Measurements from ENCODE around the gene SIGLEC5.

SIGLEC5 gene

GRCh38 chr19:51640386-51640785 lies 10.2 kb upstream of the SIGLEC5 start:
- Histone ChIP-seq H3K4me1 (ENCODE audit: control insufficient read depth in 2 of 2, insufficient read depth in 1 of 2, low read depth in 1 of 2, low read length in 2 of 2) (no peaks in the 10 kb centered on the region), H2AFZ (ENCODE audit: low read length) (no peak overlapping the region), H3K4me3 (ENCODE audit: low read length in 2 of 2) (no peak overlapping the region), H3K23ac (ENCODE audit: low read depth, low read length, poor library complexity) (no peak overlapping the region), H3K14ac (ENCODE audit: low read length) (no peak overlapping the region), H2BK15ac (ENCODE audit: low read length) (no peak overlapping the region), H2AK5ac (ENCODE audit: low read depth, low read length) (no peak overlapping the region), H3K9ac (ENCODE audit: low read depth, low read length, poor library complexity) (no peak overlapping the region), H3K18ac (ENCODE audit: low read length) (no peak overlapping the region), H4K8ac (ENCODE audit: low read depth, low read length) (no peak overlapping the region), H3K79me1 (ENCODE audit: low read depth, low read length) (peaks cover 2% of the 10 kb centered on the region), H3K27me3 (ENCODE audit: control insufficient read depth in 3 of 3, insufficient read depth in 3 of 3, low read depth in 1 of 3, low read length in 3 of 3) (peaks cover 0 to 10% (median 0%) of the 10 kb centered on the region in 3 experiments), H2BK5ac (ENCODE audit: low read length) (no peak overlapping the region), H4K91ac (ENCODE audit: low read depth, low read length, poor library complexity) (no peak overlapping the region), H2BK12ac (ENCODE audit: low read length) (no peak overlapping the region), H3K4me2 (ENCODE audit: insufficient read depth, low read length, poor library complexity, severe bottlenecking) (no peak overlapping the region), H3K27ac (replicated peaks; ENCODE audit: low read length) (no peak overlapping the region), H2BK120ac (ENCODE audit: low read depth, low read length) (no peak overlapping the region), H3K36me3 (replicated peaks in 1 of 2; ENCODE audit: control insufficient read depth in 2 of 2, insufficient read depth in 2 of 2, low read length in 2 of 2) (no peaks in the 10 kb centered on the region), H3K4ac (ENCODE audit: low read length) (no peak overlapping the region), H3K9me3 (replicated peaks in 1 of 2; ENCODE audit: control insufficient read depth in 2 of 2, insufficient read depth in 1 of 2, low read depth in 1 of 2, low read length in 2 of 2) (peaks cover 5 to 30% of the 10 kb centered on the region in 2 donors)
- DNase-seq (ENCODE audit: low spot score), result no peak
- no CpG with 5 or more reads among the region's 3 CpGs for WGBS, 2 donors (ENCODE audit: extremely low coverage in 2 of 2, insufficient read length in 2 of 2, insufficient replicate concordance in 1 of 2)

- Histone ChIP-seq H3K27me3 (ENCODE audit: control insufficient read depth in 3 of 3, insufficient read depth in 3 of 3, low read depth in 1 of 3, low read length in 3 of 3) (peaks cover 0 to 5% (median 0%) of the 10 kb centered on the region in 3 experiments), H2BK12ac (ENCODE audit: low read length) (no peak overlapping the region), H2BK5ac (ENCODE audit: low read length) (no peak overlapping the region), H2AK5ac (ENCODE audit: low read depth, low read length) (no peak overlapping the region), H3K36me3 (replicated peaks in 1 of 2; ENCODE audit: control insufficient read depth in 2 of 2, insufficient read depth in 2 of 2, low read length in 2 of 2) (no peaks in the 10 kb centered on the region), H3K4me2 (ENCODE audit: insufficient read depth, low read length, poor library complexity, severe bottlenecking) (no peak overlapping the region), H3K9ac (ENCODE audit: low read depth, low read length, poor library complexity) (no peak overlapping the region), H3K4me3 (ENCODE audit: low read length in 2 of 2) (no peak overlapping the region), H3K14ac (ENCODE audit: low read length) (no peak overlapping the region), H3K4me1 (ENCODE audit: control insufficient read depth in 2 of 2, insufficient read depth in 1 of 2, low read depth in 1 of 2, low read length in 2 of 2) (no peaks in the 10 kb centered on the region), H3K27ac (replicated peaks; ENCODE audit: low read length) (no peak overlapping the region), H4K8ac (ENCODE audit: low read depth, low read length) (no peak overlapping the region), H4K91ac (ENCODE audit: low read depth, low read length, poor library complexity) (no peak overlapping the region), H3K18ac (ENCODE audit: low read length) (no peak overlapping the region), H2BK120ac (ENCODE audit: low read depth, low read length) (no peak overlapping the region), H3K4ac (ENCODE audit: low read length) (no peak overlapping the region), H2BK15ac (ENCODE audit: low read length) (no peak overlapping the region), H3K9me3 (replicated peaks in 1 of 2; ENCODE audit: control insufficient read depth in 2 of 2, insufficient read depth in 1 of 2, low read depth in 1 of 2, low read length in 2 of 2) (peaks cover 5 to 30% of the 10 kb centered on the region in 2 donors), H2AFZ (ENCODE audit: low read length) (no peak overlapping the region), H3K79me1 (ENCODE audit: low read depth, low read length) (peaks cover 2% of the 10 kb centered on the region), H3K23ac (ENCODE audit: low read depth, low read length, poor library complexity) (no peak overlapping the region)
- no peak for DNase-seq (ENCODE audit: low spot score)
- no CpG with 5 or more reads among the region's 4 CpGs for WGBS, 2 donors (ENCODE audit: extremely low coverage in 2 of 2, insufficient read length in 2 of 2, insufficient replicate concordance in 1 of 2)
Observed at GRCh38 chr19:51639916-51640315, 9.7 kb upstream of the SIGLEC5 start.

DNA sequence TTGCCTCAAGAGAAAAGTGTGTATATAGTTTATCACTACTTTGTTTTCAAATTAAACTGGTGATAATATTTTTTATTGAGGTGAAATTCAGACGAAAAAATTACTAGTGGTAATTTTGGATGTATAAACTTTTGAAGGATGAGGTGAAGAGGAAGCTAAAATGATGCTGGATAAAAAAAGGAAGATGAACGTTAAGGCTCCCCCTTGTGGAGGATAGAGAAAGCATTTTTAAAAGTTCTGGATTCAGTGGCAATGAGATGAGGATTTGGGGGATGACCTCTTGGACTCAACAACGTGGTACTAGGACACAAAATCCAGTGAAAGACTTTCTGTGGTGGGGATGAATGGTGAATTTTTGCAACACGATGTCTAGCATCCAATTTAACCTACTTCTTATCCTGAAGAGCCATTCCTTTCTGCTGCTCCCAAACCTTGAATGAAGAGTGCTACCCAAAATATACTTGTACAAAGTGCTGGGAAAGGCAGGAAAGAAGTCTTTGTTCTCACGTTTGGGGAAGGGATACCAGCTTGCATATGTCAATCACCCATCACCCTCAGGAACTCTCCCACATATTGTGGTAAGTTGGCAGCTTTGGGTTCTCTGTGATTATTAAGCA lies 7.3 kb upstream of the SIGLEC5 start:
- no peak overlapping the region for H3K4ac ChIP-seq (ENCODE audit: low read length)

DNA sequence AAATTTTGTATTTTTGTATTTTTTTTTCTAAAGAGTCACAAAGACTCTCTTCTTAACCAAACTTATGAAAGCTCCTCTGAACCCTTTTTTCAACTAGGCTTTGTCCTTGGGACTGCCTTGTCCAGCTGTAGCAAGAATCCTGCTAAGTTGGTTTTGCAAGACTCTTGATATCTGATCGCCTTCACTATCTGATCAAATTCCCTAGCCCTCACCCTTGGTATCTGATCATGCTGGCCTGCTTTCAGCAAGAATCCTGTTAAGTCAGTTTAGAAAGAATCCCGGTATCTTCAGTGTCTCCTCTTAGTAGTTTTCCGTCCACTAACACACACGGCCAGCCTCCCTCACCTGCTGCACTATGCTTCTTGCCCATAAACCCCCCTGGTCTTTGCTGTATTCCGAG lies 1.9 kb upstream of the SIGLEC5 start:
- Histone ChIP-seq H3K27me3 (ENCODE audit: control insufficient read depth in 3 of 3, insufficient read depth in 3 of 3, low read depth in 1 of 3, low read length in 3 of 3) (peaks cover 0 to 21% (median 2%) of the 10 kb centered on the region in 3 experiments), H3K79me1 (ENCODE audit: low read depth, low read length) (no peaks in the 10 kb centered on the region), H3K4ac (ENCODE audit: low read length) (no peak overlapping the region), H2BK5ac (ENCODE audit: low read length) (no peak overlapping the region), H3K4me3 (ENCODE audit: low read length in 2 of 2) (no peak overlapping the region), H3K36me3 (replicated peaks in 1 of 2; ENCODE audit: control insufficient read depth in 2 of 2, insufficient read depth in 2 of 2, low read length in 2 of 2) (no peaks in the 10 kb centered on the region), H3K9me3 (replicated peaks in 1 of 2; ENCODE audit: control insufficient read depth in 2 of 2, insufficient read depth in 1 of 2, low read depth in 1 of 2, low read length in 2 of 2) (peaks cover 3 to 30% of the 10 kb centered on the region in 2 donors), H2BK12ac (ENCODE audit: low read length) (no peak overlapping the region), H4K8ac (ENCODE audit: low read depth, low read length) (no peak overlapping the region), H2BK15ac (ENCODE audit: low read length) (no peak overlapping the region), H3K27ac (replicated peaks; ENCODE audit: low read length) (no peak overlapping the region), H3K14ac (ENCODE audit: low read length) (no peak overlapping the region), H3K9ac (ENCODE audit: low read depth, low read length, poor library complexity) (no peak overlapping the region), H2AFZ (ENCODE audit: low read length) (no peak overlapping the region), H3K18ac (ENCODE audit: low read length) (no peak overlapping the region), H2AK5ac (ENCODE audit: low read depth, low read length) (no peak overlapping the region), H3K4me2 (ENCODE audit: insufficient read depth, low read length, poor library complexity, severe bottlenecking) (no peak overlapping the region), H3K23ac (ENCODE audit: low read depth, low read length, poor library complexity) (no peak overlapping the region), H2BK120ac (ENCODE audit: low read depth, low read length) (no peak overlapping the region), H4K91ac (ENCODE audit: low read depth, low read length, poor library complexity) (no peak overlapping the region), H3K4me1 (ENCODE audit: control insufficient read depth in 2 of 2, insufficient read depth in 1 of 2, low read depth in 1 of 2, low read length in 2 of 2) (no peaks in the 10 kb centered on the region)
- DNase-seq (ENCODE audit: low spot score), result no peak
- no CpG with 5 or more reads among the region's 5 CpGs for WGBS, 2 donors (ENCODE audit: extremely low coverage in 2 of 2, insufficient read length in 2 of 2, insufficient replicate concordance in 1 of 2)

More for the DNA sequence above, 7.3 kb upstream of the SIGLEC5 start:
- no peak overlapping the region for H3K9ac ChIP-seq (ENCODE audit: low read depth, low read length, poor library complexity)
- no peak overlapping the region for H2BK5ac ChIP-seq (ENCODE audit: low read length)
- no peak overlapping the region for H3K4me3 ChIP-seq (ENCODE audit: low read length in 2 of 2)
- no peak overlapping the region for H3K14ac ChIP-seq (ENCODE audit: low read length)
- no peaks in the 10 kb centered on the region for H3K79me1 ChIP-seq (ENCODE audit: low read depth, low read length)
- no CpG with 5 or more reads among the region's 5 CpGs for WGBS, 2 donors (ENCODE audit: extremely low coverage in 2 of 2, insufficient read length in 2 of 2, insufficient replicate concordance in 1 of 2)
- H3K36me3 ChIP-seq (replicated peaks in 1 of 2; ENCODE audit: control insufficient read depth in 2 of 2, insufficient read depth in 2 of 2, low read length in 2 of 2), result no peaks in the 10 kb centered on the region
- H3K27me3 ChIP-seq (ENCODE audit: control insufficient read depth in 3 of 3, insufficient read depth in 3 of 3, low read depth in 1 of 3, low read length in 3 of 3), result no peaks in the 10 kb centered on the region
- DNase-seq (ENCODE audit: low spot score), result no peak
- H2AFZ ChIP-seq (ENCODE audit: low read length), result no peak overlapping the region
- no peak overlapping the region for H2BK15ac ChIP-seq (ENCODE audit: low read length)
- no peak overlapping the region for H4K91ac ChIP-seq (ENCODE audit: low read depth, low read length, poor library complexity)
- no peak overlapping the region for H3K23ac ChIP-seq (ENCODE audit: low read depth, low read length, poor library complexity)
- no peak overlapping the region for H2AK5ac ChIP-seq (ENCODE audit: low read depth, low read length)
- H3K4me2 ChIP-seq (ENCODE audit: insufficient read depth, low read length, poor library complexity, severe bottlenecking), result no peak overlapping the region
- no peak overlapping the region for H3K27ac ChIP-seq (replicated peaks; ENCODE audit: low read length)
- no peak overlapping the region for H3K18ac ChIP-seq (ENCODE audit: low read length)
- peaks cover 5 to 12% of the 10 kb centered on the region in 2 donors for H3K9me3 ChIP-seq (replicated peaks in 1 of 2; ENCODE audit: control insufficient read depth in 2 of 2, insufficient read depth in 1 of 2, low read depth in 1 of 2, low read length in 2 of 2)
- no peak overlapping the region for H4K8ac ChIP-seq (ENCODE audit: low read depth, low read length)
- H2BK12ac ChIP-seq (ENCODE audit: low read length), result no peak overlapping the region
- H2BK120ac ChIP-seq (ENCODE audit: low read depth, low read length), result no peak overlapping the region
- H3K4me1 ChIP-seq (ENCODE audit: control insufficient read depth in 2 of 2, insufficient read depth in 1 of 2, low read depth in 1 of 2, low read length in 2 of 2), result no peaks in the 10 kb centered on the region

Measured in neuronal stem cell (in vitro differentiated cells).